NCI-H2107 treated with DMSO at 0.1 percent for 48 hours (cell line): ENCODE data around the gene ACOT4.
"Not testable (repeated sequence)": the region's sequence is repeated elsewhere in the genome, so short reads cannot be mapped to it uniquely, and the experiment has no call there.

Experiments
- DNase-seq: peaks from one replicate; lab custom pipeline; 2025; ENCODE audit not compliant: unreplicated experiment; lab: John Stamatoyannopoulos, UW

Gene ACOT4

DNA sequence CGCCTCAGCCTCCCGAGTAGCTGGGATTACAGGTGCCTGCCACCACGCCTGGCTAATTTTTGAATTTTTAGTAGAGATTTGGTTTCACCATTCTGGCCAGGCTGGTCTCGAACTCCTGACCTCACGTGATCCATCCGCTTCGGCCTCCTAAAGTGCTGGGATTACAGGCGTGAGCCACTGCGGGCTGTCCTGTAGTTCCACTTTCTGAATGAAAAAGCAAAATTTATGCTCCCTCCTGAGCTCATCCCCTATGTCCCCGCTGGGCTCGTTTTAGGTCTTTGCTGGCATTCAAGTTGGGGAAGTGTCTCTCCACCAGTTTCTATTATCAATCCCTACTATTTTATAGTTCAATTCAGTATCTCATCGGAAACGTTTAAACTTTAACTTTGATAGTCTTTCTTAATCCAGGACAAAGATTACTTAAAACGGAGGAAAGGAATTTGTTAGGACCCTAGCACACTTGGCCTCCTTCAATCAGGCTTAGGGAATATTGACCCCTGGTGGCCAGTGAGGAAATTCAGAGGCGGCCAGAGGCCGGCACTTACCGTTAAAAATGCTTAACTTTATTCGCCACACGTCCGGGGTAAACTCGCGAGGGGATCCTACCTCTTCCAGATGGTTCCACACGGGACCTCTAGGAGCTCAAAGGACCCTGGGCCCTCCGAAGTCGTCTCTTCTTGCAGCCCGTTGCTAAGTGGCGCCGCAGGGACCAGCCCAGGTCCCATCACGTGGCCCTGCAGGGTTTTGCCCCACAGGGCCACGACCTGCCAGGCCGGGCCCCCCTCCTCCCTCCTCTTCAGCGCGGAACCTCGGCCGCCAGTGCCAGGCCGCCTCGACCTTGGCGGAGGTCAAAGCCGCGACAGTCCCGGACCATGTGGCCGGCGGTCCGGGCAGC, 41.7 kb downstream of the ACOT4 start:
- peak; percentile 37 for DNase-seq

DNA sequence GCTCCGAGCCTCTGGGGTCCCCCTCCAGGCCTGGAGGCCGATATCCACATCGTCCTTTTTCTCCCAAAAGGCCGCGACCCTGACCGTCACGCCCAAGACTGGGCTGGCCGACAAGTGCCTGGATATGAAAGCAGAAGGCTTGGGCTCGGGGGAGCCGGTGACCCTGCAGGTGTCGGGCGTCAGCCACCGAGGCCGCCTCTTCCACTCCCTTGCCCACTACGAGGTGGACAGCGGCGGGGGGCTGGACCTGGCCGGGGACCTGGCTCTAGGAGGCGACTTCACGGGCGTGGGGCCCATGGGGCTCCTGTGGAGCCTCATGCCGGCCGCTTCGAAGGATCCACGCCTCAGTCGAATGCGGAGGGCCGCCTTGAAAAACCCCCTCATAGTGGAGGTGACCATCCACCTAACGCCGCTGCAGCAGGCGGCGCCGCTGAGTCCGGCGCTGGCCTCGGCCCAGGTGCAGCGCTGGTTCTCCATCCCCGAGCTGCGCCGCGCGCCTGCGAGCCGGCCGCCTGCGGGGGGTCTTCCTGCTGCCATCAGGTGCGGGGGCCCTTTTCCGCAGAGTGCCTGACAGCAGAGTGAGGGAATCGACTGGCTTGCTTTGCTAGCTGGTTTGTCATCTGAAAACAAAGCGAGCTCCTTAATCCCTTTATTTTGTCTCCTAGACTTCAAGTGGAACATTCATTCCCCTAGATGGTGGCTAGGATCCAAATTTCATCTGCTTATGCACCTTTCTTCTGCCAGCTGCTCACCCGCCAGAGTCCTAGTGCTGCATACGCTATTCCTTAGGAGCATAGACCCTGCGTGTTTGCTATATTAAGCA, 42.5 kb downstream of the ACOT4 start:
- DNase-seq: peak; percentile 91

DNA sequence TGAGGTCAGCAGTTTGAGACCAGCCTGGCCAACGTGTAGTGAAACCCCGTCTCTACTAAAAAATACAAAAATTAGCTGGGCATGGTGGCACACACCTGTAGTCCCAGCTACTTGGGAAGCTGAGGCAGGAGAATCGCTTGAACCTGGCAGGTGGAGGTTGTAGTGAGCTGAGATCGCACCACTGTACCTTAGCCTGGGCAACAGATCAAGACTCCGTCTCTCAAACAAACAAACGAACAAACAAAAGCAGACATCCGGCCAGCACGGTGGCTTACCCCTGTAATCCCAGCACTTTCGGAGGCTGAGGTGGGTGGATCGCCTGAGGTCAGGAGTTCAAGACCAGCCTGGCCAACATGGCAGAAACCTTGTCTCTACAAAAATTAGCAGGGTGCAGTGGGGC, 44.7 kb downstream of the ACOT4 start:
- not testable (repeated sequence) for DNase-seq

DNA sequence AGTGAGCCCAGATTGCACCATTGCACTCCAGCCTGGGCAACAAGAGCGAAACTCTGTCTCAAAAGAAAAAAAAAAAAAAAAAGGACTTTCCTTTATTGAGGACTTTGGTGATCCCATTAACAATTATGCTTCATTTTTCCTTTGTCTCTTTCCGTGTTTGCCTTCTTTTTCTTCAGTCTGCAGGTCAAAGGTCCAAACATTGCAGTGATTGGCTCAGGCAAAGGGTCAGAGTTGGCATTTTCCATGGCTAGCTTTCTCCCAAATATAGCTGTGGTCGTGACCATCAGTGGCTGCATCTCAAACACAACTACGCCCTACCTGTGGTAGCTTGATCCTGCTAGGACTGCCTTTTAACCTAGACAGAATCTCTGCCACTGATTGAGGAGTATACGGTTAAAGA, 46.2 kb downstream of the ACOT4 start:
- no peak for DNase-seq

DNA sequence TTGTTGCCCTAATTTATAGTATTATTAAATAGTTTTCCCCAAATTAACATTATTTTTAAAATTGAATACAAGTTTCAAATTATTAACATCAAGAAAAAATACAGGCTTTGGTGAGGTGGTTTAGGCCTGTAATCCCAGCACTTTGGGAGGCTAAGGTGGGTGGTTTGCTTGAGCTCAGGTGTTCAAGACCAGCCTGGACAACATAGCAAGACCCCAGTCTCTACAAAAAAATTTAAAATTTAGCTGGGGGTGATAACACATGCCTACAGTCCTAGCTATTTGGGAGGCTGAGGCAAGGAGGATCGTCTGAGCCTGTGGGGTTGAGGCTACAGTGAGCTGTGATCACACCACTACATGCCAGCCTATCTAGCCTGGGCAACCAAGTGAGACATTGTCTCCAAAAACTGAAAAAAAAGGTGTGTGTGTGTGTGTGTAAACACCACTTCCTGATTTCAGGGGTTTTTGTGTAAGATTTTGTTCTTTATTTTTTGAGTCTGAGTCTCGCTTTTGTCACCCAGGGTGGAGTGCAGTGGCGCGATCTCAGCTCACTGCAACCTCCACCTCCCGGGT, 49.2 kb downstream of the ACOT4 start:
- no peak for DNase-seq

DNA sequence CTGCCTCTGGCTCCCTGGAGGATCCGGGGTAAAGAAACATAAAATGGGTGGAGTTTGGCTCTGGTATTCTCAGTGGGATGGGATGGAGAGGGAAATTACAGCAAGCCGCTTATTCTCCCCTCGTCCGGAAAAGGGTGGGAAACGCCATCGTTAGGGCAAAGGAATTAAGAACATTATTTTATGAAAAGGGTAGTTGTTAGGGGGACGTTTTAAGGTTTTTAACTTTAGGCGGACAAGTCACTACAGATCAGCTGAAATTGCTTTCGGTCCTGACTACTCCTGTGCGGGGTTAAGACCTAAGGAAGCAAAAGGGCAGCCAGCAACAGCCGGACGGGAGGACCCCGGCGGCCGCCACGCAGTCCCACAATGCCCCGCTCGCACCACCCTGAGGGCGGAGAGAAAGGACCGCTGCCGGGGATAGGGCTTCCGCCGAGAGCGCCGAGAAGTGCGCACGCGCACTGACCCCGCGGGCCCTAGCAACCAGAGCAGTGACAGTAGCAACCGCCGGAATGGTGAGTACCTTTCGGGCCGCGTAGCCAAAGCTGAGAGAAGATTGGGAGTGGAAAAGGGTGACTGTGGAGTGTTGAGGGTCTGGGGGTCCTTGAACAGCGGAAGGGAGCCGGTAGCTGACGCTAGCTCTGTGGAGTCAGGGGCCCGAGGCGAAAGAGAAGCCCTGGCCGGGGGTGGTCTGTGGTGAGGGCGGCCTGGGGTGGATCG, 53.0 kb downstream of the ACOT4 start, which contains the start of gene DNAL1:
Gene DNAL1 (plus strand): TSS at position 456 of the 717 bp plus-strand sequence. CDS start 54 bp downstream, at position 510.
- peak; percentile 95 for DNase-seq

DNA sequence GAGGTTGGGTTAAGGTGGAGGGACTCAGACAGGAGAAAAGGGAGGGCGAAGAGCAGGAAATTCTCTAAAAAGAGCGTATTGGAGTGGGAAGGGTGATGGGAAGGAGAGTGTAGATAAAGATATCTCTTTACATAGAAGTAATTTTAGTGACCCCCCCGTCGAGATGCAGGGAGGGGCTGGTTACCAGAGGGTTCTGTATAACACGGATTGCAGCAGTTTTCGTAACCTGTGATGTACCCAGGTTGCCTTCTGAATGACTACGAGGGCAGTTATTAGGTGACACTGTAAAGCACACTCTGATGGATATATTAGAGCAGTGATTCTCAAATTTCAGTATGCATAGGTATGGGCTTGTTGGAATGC, 53.6 kb downstream of the ACOT4 start:
- no peak for DNase-seq
